Adipocyte (in vitro differentiated cells): Measurements from ENCODE around the gene SRPK3.
"Not testable (repeated sequence)": the region's sequence is repeated elsewhere in the genome, so short reads cannot be mapped to it uniquely, and the experiment has no call there.

ENCODE experiments used
- DNase-seq: peaks from one replicate; pipeline ENCODE4 v3.0.0-alpha.2; 2015; ENCODE audit warnings: low read depth
- H3K27me3 ChIP-seq: replicated peaks from 2 replicates; pipeline ENCODE4 v1.7.0; 2013; ENCODE audit warnings: mild to moderate bottlenecking, low read length, moderate library complexity; ENCODE audit not compliant: control insufficient read depth, insufficient read depth
- H3K36me3 ChIP-seq: 2 replicates; pipeline ENCODE4 v1.7.0; 2013; ENCODE audit warnings: low read length, mild to moderate bottlenecking, moderate library complexity; ENCODE audit not compliant: control insufficient read depth, insufficient read depth, severe bottlenecking
- H3K4me1 ChIP-seq: 2 replicates; pipeline ENCODE4 v1.7.0; 2013; ENCODE audit warnings: mild to moderate bottlenecking, low read length, moderate library complexity; ENCODE audit not compliant: control insufficient read depth, insufficient read depth
- H3K4me3 ChIP-seq: 2 replicates; pipeline ENCODE4 v1.7.0; 2013; ENCODE audit warnings: mild to moderate bottlenecking, low read length, moderate library complexity
- H3K9ac ChIP-seq: 2 replicates; pipeline ENCODE4 v1.7.0; 2013; ENCODE audit warnings: mild to moderate bottlenecking, low read length, moderate library complexity
- H3K9me3 ChIP-seq: 2 replicates; pipeline ENCODE4 v1.7.0; 2013; ENCODE audit warnings: mild to moderate bottlenecking, low read length, moderate library complexity; ENCODE audit not compliant: control insufficient read depth

The SRPK3 gene

GRCh38 chrX:153804621-153805020, 23.8 kb downstream of the SRPK3 start:
- Histone ChIP-seq H3K27me3 (peaks cover 12% of the 10 kb centered on the region), H3K36me3 (no peaks in the 10 kb centered on the region), H3K9ac (no peak overlapping the region), H3K4me1 (no peaks in the 10 kb centered on the region), H3K9me3 (peaks cover 3% of the 10 kb centered on the region), H3K4me3 (no peak overlapping the region)
- DNase-seq, result no peak

- DNase-seq, result no peak
- Histone ChIP-seq H3K27me3 (peaks cover 15% of the 10 kb centered on the region), H3K9me3 (peaks cover 8% of the 10 kb centered on the region), H3K4me3 (no peak overlapping the region), H3K36me3 (no peaks in the 10 kb centered on the region), H3K4me1 (no peaks in the 10 kb centered on the region), H3K9ac (no peak overlapping the region)
Observed at GRCh38 chrX:153805436-153805835, 24.6 kb downstream of the SRPK3 start.

- Histone ChIP-seq H3K4me1 (no peaks in the 10 kb centered on the region), H3K4me3 (no peak overlapping the region), H3K27me3 (peaks cover 17% of the 10 kb centered on the region), H3K9me3 (peaks cover 8% of the 10 kb centered on the region), H3K36me3 (no peaks in the 10 kb centered on the region), H3K9ac (no peak overlapping the region)
- DNase-seq, result no peak
Observed at GRCh38 chrX:153806999-153807575, 26.2 kb downstream of the SRPK3 start.

GRCh38 chrX:153807976-153808375, 27.1 kb downstream of the SRPK3 start:
- H3K36me3 ChIP-seq, result no peaks in the 10 kb centered on the region
- peaks cover 8% of the 10 kb centered on the region for H3K9me3 ChIP-seq
- no peak overlapping the region for H3K4me3 ChIP-seq
- DNase-seq, result no peak
- peaks cover 20% of the 10 kb centered on the region for H3K27me3 ChIP-seq
- no peak overlapping the region for H3K9ac ChIP-seq
- no peaks in the 10 kb centered on the region for H3K4me1 ChIP-seq

- H3K27me3 ChIP-seq, result peaks cover 35% of the 10 kb centered on the region
- H3K9ac ChIP-seq, result no peak overlapping the region
- DNase-seq, result no peak
- H3K4me1 ChIP-seq, result no peaks in the 10 kb centered on the region
- peaks cover 8% of the 10 kb centered on the region for H3K9me3 ChIP-seq
- no peak overlapping the region for H3K4me3 ChIP-seq
- H3K36me3 ChIP-seq, result no peaks in the 10 kb centered on the region
Observed at GRCh38 chrX:153812220-153812619, 31.4 kb downstream of the SRPK3 start.

GRCh38 chrX:153813161-153813560, 32.3 kb downstream of the SRPK3 start:
- Histone ChIP-seq H3K9me3 (peaks cover 8% of the 10 kb centered on the region), H3K9ac (no peak overlapping the region), H3K27me3 (peaks cover 41% of the 10 kb centered on the region), H3K4me1 (no peaks in the 10 kb centered on the region), H3K4me3 (no peak overlapping the region), H3K36me3 (no peaks in the 10 kb centered on the region)
- DNase-seq, result no peak

- no peaks in the 10 kb centered on the region for H3K36me3 ChIP-seq
- no peak for DNase-seq
- no peaks in the 10 kb centered on the region for H3K4me1 ChIP-seq
- peaks cover 5% of the 10 kb centered on the region for H3K9me3 ChIP-seq
- peaks cover 46% of the 10 kb centered on the region for H3K27me3 ChIP-seq
- no peak overlapping the region for H3K4me3 ChIP-seq
- no peak overlapping the region for H3K9ac ChIP-seq
Observed at GRCh38 chrX:153814591-153815315, 33.9 kb downstream of the SRPK3 start.

GRCh38 chrX:153816831-153817690, 36.2 kb downstream of the SRPK3 start:
- Histone ChIP-seq H3K36me3 (no peaks in the 10 kb centered on the region), H3K9ac (no peak overlapping the region), H3K4me1 (no peaks in the 10 kb centered on the region), H3K4me3 (no peak overlapping the region), H3K9me3 (no peaks in the 10 kb centered on the region), H3K27me3 (peaks cover 51% of the 10 kb centered on the region)
- no peak for DNase-seq

- peaks cover 50% of the 10 kb centered on the region for H3K27me3 ChIP-seq
- H3K4me3 ChIP-seq, DNase-seq, H3K36me3 ChIP-seq, H3K9ac ChIP-seq, H3K4me1 ChIP-seq, H3K9me3 ChIP-seq: not testable (repeated sequence)
Observed at GRCh38 chrX:153818064-153818463, 37.2 kb downstream of the SRPK3 start.

GRCh38 chrX:153818571-153819383, 37.9 kb downstream of the SRPK3 start:
- peaks cover 46% of the 10 kb centered on the region for H3K27me3 ChIP-seq
- no peaks in the 10 kb centered on the region for H3K9me3 ChIP-seq
- peak overlapping the region; percentile 41 for H3K4me3 ChIP-seq
- H3K9ac ChIP-seq, result no peak overlapping the region
- H3K4me1 ChIP-seq, result no peaks in the 10 kb centered on the region
- DNase-seq, result peak; percentile 58
- H3K36me3 ChIP-seq, result no peaks in the 10 kb centered on the region
